HFF-Myc (cell line): ENCODE results near the gene NHEJ1.

ENCODE experiments used
- DNase-seq: peaks from one replicate; pipeline ENCODE4 v3.0.0-alpha.2; 2011; ENCODE audit warnings: low read depth; ENCODE audit errors: extremely low read depth
- H3K4me3 ChIP-seq: replicated peaks from 2 replicates; pipeline ENCODE4 v1.5.1; 2011; ENCODE audit warnings: low read depth, mild to moderate bottlenecking, control low read depth, low read length
- TF ChIP-seq, protein P1 (sequence below): IDR thresholded peaks from 2 replicates; pipeline ENCODE4 v1.5.1; 2012; ENCODE audit warnings: mild to moderate bottlenecking, low read depth, low read length, control low read depth; ENCODE audit errors: missing control alignments

NHEJ1 gene

GRCh38 chr2:219128396-219128795 is 32.2 kb downstream of the NHEJ1 start:
- no peak overlapping the region for H3K4me3 ChIP-seq
- DNase-seq, result no peak

DNA sequence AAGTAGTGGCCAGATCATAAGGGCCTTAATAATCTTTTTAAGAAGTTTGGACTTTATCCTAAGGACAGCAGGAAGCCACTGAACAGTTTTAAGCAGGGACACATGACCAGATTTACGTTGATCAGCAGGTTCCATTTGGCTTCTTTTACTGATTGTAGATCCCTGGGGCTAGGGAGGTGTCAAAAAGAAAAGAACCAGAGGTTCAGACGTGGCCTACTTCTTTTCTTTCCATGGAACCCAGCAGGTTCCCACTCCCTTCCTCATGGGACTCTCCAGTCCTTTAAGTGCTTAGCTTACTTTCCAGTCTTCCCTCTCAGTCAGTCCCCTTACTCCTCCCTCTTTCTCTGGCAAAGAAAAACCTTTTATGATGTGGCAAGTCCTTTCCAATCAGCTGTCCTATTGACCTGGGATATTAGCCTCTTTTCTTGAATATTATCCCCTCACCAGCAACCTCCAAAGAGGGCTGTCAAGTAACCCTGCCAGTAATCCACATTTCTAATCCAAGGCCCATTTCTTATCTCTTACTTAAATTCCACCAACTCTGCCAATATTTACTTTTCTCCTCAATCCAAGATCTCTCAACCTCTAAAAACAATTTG is 33.5 kb downstream of the NHEJ1 start:
- H3K4me3 ChIP-seq, result no peak overlapping the region
- TF ChIP-seq, protein P1, sequence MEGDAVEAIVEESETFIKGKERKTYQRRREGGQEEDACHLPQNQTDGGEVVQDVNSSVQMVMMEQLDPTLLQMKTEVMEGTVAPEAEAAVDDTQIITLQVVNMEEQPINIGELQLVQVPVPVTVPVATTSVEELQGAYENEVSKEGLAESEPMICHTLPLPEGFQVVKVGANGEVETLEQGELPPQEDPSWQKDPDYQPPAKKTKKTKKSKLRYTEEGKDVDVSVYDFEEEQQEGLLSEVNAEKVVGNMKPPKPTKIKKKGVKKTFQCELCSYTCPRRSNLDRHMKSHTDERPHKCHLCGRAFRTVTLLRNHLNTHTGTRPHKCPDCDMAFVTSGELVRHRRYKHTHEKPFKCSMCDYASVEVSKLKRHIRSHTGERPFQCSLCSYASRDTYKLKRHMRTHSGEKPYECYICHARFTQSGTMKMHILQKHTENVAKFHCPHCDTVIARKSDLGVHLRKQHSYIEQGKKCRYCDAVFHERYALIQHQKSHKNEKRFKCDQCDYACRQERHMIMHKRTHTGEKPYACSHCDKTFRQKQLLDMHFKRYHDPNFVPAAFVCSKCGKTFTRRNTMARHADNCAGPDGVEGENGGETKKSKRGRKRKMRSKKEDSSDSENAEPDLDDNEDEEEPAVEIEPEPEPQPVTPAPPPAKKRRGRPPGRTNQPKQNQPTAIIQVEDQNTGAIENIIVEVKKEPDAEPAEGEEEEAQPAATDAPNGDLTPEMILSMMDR, result no peak
- no peak for DNase-seq

More at GRCh38 chr2:219128396-219128795, 32.2 kb downstream of the NHEJ1 start:
- TF ChIP-seq, protein P1, result no peak

- H3K4me3 ChIP-seq, result no peak overlapping the region
- DNase-seq, result no peak
- TF ChIP-seq, protein P1, result no peak
Observed at GRCh38 chr2:219126555-219126954, 34.1 kb downstream of the NHEJ1 start.

DNA sequence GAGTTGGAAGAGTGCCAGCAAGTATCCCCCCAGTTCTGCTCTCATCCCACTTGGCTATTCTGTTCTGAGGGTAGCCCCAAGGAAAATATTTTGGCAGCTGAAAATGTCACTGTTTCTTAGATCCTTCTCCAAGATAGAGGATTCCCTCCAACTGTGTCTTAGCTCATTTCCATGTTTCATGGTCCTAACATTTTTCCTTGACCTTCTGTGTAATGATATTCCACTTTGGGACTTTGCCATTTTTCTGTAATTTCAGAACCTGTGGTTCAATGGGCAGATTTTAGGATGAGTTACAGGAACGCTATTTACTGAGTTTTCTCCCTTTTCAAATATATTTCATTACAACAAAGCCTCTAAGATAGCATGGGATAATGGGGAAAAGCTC is 34.7 kb downstream of the NHEJ1 start:
- DNase-seq, result no peak
- H3K4me3 ChIP-seq, result no peak overlapping the region
- TF ChIP-seq, protein P1, result no peak

- H3K4me3 ChIP-seq, result no peak overlapping the region
- TF ChIP-seq, protein P1, result no peak
- no peak for DNase-seq
Observed at GRCh38 chr2:219125225-219125885, 35.3 kb downstream of the NHEJ1 start.

- DNase-seq, result no peak
- no peak overlapping the region for H3K4me3 ChIP-seq
- TF ChIP-seq, protein P1, result no peak
Observed at GRCh38 chr2:219124381-219125110, 36.1 kb downstream of the NHEJ1 start.
